Stimulated activated effector memory CD8-positive, alpha-beta T cell treated with anti-CD3 and anti-CD28 coated beads, Interleukin-12 subunit alpha, Interleukin-12 subunit beta, amount 100 ng/mL, for 72 hours (primary cell): ENCODE data around the gene ZNF398.

ENCODE experiments used
- ATAC-seq: fragments of 150-1000 bp; cut with Tn5 transposase; 2 replicates; pipeline ENCODE4 v1.10.0; 2021
- DNase-seq, 2 donors: peaks; one replicate each; pipeline ENCODE4 v3.0.0; 2021 to 2022; ENCODE audit warnings: low spot score in 2 of 2
- H3K27ac Mint-ChIP-seq: one replicate; pipeline ENCODE4 v1.8.0; 2022; ENCODE audit warnings: mild to moderate bottlenecking, mixed read lengths
- H3K36me3 Mint-ChIP-seq: one replicate; pipeline ENCODE4 v1.8.0; 2022; ENCODE audit warnings: mild to moderate bottlenecking, mixed read lengths
- H3K4me1 Mint-ChIP-seq: one replicate; pipeline ENCODE4 v1.8.0; 2022; ENCODE audit warnings: mixed read lengths
- H3K4me3 Mint-ChIP-seq: one replicate; pipeline ENCODE4 v1.8.0; 2022; ENCODE audit warnings: mild to moderate bottlenecking, mixed read lengths
- H3K9me3 Mint-ChIP-seq: one replicate; pipeline ENCODE4 v1.8.0; 2022; ENCODE audit warnings: mixed read lengths

Gene ZNF398

DNA sequence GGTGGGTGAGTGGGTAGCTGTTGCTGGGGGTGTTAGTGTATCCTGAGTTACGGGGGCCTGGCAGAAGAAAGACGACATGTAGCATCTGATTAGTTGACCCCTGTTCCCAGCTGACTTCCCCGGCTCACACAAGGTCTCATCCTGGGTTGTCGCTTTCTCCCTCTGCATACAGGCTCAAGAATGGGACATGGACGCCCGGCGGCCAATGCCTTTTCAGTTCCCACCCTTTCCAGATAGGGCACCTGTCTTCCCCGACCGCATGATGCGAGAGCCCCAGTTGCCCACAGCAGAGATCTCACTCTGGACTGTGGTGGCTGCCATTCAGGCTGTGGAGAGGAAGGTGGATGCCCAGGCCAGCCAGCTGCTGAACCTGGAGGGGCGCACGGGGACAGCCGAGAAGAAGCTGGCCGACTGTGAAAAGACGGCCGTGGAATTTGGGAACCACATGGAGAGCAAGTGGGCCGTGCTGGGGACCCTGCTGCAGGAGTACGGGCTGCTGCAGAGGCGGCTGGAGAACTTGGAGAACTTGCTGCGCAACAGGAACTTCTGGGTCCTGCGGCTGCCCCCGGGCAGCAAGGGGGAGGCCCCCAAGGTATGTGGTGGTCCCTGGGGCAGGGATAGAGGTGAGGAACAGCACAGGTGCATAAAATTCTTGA, 51.0 kb downstream of the ZNF398 start:
- peaks cover 72% of the 10 kb centered on the region for H3K4me1 Mint-ChIP-seq
- H3K36me3 Mint-ChIP-seq: peaks cover 78% of the 10 kb centered on the region
- ATAC-seq: no peak
- H3K4me3 Mint-ChIP-seq: peak overlapping the region; percentile 88
- peak overlapping the region; percentile 94 for H3K27ac Mint-ChIP-seq
- no peaks in the 10 kb centered on the region for H3K9me3 Mint-ChIP-seq
- DNase-seq: no peak

DNA sequence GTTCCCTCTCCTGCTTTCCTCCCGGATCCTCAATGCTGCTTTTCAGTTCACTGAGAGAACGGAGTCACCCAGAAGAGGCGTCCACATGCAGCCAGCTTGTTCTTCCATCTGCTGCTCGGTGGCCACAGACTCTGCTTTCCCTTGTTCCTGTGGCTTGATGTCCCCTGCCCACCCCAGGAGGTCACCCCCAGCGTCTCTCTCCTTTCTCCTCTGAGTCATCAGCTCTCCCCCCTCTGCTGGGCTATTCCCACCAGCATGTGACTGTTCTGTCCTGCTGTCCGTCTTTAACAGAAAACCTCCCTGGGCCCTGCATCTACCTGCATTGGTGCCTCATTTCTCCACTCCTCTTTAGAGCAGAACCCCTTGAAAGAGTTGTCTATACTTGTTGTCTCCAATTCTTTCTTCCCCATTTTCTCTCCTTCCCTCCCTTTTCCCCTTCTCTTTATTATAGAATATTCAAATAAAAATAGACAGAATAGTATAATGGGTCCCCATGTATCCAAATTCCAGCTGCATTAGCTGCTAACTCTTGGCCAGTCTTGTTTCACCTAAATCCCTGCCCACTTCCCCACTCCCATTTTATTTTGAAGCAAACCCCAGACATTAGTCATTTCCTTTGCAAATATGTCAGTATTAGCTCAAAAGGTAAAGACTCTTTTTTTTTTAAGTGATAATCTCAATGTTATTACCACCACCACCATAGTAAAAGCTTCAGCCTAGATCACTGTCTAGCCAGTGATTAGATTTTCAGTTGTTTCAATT, 52.2 kb downstream of the ZNF398 start:
- Mint-ChIP-seq H3K4me1 (peaks cover 82% of the 10 kb centered on the region), H3K27ac (peak overlapping the region; percentile 97), H3K36me3 (peaks cover 89% of the 10 kb centered on the region), H3K4me3 (peak overlapping the region; percentile 88), H3K9me3 (no peaks in the 10 kb centered on the region)
- no peak for ATAC-seq
- no peak for DNase-seq

DNA sequence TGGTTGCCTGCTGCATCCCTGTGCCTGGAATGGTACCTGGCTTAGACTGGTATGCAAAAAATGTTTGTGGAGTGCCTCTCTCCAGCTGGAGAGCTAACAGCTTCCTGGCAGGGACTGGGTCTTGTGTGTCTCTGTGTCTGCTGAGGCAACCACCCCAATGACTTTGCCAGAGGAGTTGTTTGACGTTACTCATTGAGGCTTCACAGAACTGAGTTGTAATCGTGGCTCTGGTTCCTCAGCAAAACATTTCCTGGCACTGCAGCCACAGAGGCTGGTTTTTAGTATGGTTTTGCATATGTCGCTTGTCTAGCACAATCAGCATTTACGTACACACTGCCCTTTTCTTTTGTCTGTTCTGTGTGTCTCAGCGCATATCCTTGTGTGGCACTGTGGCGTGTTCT, 55.6 kb downstream of the ZNF398 start:
- Mint-ChIP-seq H3K4me3 (peak overlapping the region; percentile 59), H3K9me3 (no peaks in the 10 kb centered on the region), H3K36me3 (peaks cover 99% of the 10 kb centered on the region), H3K27ac (peak overlapping the region; percentile 97), H3K4me1 (peaks cover 80% of the 10 kb centered on the region)
- DNase-seq: peak; percentile 25 to 79
- ATAC-seq: peak; percentile 96

DNA sequence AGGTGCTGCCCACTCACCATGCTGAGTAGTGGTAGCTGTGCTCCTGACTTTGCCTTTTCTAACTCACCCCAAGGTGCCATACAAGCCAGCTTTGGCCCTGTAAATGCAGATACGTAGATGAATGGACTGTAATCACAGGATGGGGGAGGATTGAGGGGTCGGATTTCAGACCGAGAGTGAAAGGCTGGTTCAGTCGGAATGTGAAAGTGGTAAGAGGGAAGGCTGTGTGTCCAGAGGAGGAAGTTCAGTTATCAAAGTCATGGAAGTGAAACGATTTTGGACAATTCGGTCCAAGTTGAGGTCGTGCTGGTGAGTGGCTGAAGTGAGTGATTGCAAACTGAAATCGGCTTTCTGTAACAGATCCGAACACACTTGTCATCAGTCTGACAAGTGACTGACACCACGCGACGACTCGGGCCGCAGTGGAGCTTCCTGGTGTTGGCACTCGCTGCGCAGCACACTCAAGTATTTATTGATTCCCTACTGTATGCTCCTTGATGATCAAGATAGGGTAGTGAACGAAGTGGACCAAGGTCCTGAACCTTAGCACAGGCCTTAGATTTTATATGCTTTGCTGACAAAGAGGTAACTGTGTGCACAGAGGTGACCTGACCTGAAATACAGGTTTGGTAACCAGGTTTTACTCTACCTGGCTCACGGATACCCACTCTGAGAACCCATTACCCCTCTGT, 58.6 kb downstream of the ZNF398 start:
- Mint-ChIP-seq H3K9me3 (no peaks in the 10 kb centered on the region), H3K4me3 (no peak overlapping the region), H3K4me1 (peaks cover 75% of the 10 kb centered on the region), H3K36me3 (peaks cover 100% of the 10 kb centered on the region), H3K27ac (no peak overlapping the region)
- DNase-seq (no peak), ATAC-seq (no peak)

DNA sequence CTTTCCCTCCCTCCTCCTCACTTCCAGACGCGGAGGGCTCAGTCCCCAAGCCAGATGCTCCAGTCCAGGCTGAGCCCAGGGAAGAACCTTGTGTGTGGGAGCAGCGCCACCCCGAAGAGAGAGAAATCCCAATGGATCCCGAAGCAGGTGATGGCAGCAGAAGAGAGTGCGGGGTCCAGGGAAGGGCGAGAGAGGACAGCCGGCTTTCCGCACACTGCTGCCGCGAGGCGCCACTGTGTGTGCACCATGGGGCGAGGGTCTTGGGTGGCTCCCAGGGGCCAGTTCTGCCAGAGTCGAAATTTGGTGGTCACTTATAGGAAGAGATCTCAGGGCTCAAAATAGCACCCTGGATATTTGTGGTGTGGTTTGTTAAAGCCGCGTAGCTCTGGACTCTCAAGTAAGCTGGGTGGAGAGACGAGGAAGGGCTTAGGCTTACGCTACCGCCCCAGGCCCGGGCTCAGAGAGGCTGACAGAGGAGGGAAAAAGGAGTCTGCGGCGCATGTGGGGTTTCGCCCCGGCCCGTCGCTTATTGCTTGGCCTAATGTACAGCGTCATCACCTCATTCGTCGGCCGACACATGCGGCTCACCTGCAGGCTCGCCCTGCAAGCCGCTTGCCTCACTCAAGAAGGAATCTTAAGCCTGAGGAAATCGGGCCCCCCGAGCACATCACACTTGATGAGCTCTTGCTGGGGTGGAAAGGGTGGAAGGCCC, 60.2 kb downstream of the ZNF398 start:
- peak overlapping the region; percentile 22 for H3K4me3 Mint-ChIP-seq
- peak overlapping the region; percentile 98 for H3K27ac Mint-ChIP-seq
- DNase-seq (no peak), ATAC-seq (no peak)
- peaks cover 100% of the 10 kb centered on the region for H3K36me3 Mint-ChIP-seq
- no peaks in the 10 kb centered on the region for H3K9me3 Mint-ChIP-seq
- peaks cover 64% of the 10 kb centered on the region for H3K4me1 Mint-ChIP-seq

DNA sequence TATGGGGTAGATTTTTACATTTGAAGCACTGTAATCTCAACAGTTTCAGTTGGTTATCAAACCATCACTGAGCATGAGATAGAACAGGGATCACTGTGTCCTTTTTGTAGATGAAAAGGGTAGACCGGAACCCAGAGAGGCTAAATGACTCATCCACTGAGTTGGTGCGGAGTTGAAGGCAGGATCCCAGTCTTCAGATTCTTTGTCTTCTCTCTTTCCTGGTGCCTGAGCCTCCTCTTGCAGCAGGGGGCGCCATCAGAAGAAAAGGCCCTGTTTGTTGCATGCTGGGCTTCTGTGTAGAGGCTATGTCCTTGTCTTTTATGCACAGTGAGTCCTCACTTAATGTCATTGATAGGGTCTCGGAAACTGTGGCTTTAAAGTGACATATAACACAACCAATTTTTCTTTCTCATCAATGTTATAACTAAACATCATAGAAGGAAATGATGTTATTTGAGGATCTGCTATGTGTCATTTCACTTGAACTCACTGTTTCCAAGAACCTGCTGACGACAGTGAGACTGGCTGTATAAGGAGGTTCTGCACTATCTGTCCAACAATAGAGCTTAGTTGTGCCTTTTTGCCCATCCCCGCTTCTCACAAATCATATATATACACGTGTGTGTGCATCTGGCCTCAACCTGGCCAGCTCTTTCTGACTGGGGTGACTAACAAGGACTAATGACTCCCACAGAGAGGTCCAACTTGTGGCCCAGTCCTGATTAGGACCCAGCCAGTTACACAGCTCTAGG, 62.4 kb downstream of the ZNF398 start:
- H3K36me3 Mint-ChIP-seq: peaks cover 100% of the 10 kb centered on the region

DNA sequence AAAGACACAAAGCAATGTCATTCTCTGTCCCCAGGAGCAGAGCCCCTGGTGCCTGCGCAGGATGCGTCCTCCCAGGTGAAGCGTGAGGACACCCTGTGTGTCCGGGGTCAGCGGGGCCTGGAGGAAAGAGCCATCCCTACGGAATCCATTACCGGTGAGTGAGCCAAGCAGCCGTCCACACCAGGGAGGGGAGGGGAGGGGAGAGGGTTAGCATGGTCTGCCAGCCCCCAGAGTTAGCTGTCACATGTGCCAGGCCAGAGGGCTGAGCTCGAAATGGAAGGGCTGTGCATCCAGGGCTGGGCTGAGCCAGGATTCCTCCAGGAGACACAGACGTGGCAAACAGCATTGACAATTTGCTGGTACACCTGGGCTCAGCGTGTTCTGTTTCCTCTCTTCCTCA, 63.3 kb downstream of the ZNF398 start:
- H3K27ac Mint-ChIP-seq: peak overlapping the region; percentile 98
- DNase-seq (no peak), ATAC-seq (no peak)
- H3K4me3 Mint-ChIP-seq: peak overlapping the region; percentile 60
- H3K36me3 Mint-ChIP-seq: peaks cover 100% of the 10 kb centered on the region
- H3K9me3 Mint-ChIP-seq: no peaks in the 10 kb centered on the region
- H3K4me1 Mint-ChIP-seq: peaks cover 47% of the 10 kb centered on the region

More for the DNA sequence above, 62.4 kb downstream of the ZNF398 start:
- DNase-seq (peak; percentile 83 to 97), ATAC-seq (peak; percentile 93)
- no peaks in the 10 kb centered on the region for H3K9me3 Mint-ChIP-seq
- H3K4me1 Mint-ChIP-seq: peaks cover 50% of the 10 kb centered on the region
- peak overlapping the region; percentile 60 for H3K4me3 Mint-ChIP-seq
- peak overlapping the region; percentile 98 for H3K27ac Mint-ChIP-seq

DNA sequence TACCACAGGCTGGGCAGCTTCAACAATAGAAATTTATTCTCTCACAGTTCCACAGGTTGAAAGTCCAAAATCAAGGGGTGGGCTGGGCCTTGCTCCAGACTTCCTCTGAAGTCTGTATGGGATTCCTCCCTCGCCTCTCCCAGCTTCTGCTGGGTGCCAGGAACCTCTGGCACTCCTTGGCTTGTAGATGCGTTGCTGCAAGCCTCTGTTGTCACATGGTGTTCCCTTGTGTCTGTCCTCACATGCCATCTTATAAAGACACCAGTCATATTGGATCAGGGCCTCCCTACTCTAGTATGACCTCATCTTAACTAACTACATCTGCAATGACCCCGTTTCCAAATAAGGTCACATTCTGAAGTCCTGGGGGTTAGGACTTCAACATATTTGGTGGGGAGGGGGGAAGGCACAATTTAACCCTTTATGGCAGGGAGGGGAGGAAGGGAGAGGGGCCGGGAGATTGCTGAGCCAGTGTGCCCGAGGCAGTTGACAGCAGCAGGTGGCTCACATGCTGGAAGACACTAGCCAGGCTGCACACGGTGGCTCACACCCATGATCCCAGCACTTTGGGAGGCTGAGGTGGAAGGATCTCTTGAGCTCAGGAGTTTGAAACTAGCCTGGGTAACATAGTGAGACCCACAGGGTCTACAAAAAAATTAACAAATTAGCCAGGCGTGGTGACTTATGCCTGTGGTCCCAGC, 66.9 kb downstream of the ZNF398 start:
- peaks cover 100% of the 10 kb centered on the region for H3K36me3 Mint-ChIP-seq
- peak overlapping the region; percentile 73 for H3K27ac Mint-ChIP-seq
- H3K4me1 Mint-ChIP-seq: peaks cover 38% of the 10 kb centered on the region
- no peaks in the 10 kb centered on the region for H3K9me3 Mint-ChIP-seq
- no peak overlapping the region for H3K4me3 Mint-ChIP-seq
- no peak for DNase-seq
- ATAC-seq: no peak

DNA sequence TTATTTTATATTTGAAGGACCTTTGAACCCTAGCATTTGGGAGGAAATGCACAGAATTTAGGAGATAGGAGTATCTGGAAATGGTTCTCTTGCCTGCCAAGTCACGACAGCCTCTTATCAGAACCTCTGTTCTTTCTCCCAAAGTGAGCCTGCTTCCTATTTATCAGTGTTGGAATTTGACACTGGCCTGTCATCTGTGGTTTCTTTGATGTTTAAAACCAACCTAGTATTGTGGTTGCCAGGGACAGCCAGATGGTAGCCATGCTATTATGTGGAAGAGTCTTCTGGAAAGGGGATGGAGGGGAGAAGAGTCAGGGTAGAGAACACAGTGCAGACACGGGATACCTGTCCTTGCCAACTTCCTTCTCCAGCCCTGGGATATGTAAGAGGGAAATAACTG, 69.1 kb downstream of the ZNF398 start:
- Mint-ChIP-seq H3K4me3 (no peak overlapping the region), H3K27ac (no peak overlapping the region), H3K4me1 (peaks cover 26% of the 10 kb centered on the region), H3K36me3 (peaks cover 100% of the 10 kb centered on the region), H3K9me3 (no peaks in the 10 kb centered on the region)
- DNase-seq (no peak), ATAC-seq (no peak)

DNA sequence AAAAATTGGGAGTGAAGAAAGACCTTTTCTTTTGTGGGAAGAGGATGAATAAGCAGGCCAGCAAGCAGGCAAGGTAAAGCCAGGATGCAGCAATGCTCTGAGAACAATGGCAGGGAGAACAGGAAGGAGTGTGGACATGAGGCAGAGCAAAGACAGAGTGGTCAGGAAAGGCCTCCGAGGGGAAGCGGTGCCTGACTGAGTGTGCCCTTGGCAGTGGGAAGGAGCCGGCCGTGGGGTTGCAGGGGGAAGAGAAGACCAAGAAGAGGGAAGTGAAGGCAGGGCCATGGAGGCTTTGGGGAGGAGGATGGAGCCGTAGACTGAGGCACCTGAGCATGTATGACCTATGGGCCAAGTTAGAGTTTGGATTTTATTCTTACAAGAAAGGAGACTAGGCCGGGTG, 70.3 kb downstream of the ZNF398 start:
- Mint-ChIP-seq H3K4me1 (peaks cover 26% of the 10 kb centered on the region), H3K27ac (peak overlapping the region; percentile 77), H3K4me3 (no peak overlapping the region), H3K36me3 (peaks cover 100% of the 10 kb centered on the region), H3K9me3 (no peaks in the 10 kb centered on the region)
- DNase-seq (no peak), ATAC-seq (no peak)

DNA sequence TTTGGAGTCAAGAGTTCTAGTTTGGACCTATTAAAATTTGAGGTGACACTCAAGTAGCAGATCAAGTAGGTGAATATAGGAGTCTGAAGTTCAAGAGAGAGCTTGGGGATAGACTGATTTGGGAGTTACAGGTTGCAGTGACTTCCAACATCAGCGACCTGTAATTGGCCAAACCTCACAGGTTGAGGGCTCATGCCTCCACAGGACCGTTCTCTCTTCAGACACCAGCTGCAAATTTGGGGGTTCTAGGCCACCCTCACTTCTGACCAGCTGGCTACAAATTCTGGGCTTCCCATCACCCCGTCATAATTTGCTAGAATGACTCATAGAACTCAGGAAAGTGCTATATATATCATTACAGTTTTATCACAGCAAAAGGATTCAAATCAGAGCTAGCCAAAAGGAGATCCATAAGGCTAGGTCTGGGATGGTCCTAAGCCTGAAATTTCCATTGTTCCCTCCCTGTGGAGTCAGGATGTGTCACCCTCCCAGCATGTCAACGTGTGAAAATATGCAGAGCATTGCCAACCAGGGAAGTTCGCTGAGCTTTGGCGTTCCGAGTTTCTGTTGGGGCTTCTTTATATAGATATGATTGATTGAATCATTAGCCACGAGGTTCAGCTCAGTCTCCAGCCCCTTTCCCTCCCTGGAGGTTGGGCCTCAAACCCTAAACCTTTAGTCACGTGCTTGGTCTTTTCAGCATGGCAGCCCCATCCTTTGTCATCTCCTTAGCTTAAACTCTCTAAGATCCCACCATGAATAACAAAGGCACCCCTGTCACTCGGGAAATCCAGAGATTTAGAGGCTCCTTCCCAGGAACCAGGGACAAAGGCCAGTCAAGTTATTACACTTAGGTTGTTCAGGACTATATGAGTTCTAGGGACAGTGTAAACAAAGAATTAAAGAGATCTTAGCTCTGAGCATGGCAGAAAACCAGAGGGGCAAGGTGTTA, 71.5 kb downstream of the ZNF398 start:
- Mint-ChIP-seq H3K4me3 (no peak overlapping the region), H3K9me3 (no peaks in the 10 kb centered on the region), H3K4me1 (peaks cover 24% of the 10 kb centered on the region), H3K27ac (peak overlapping the region; percentile 85), H3K36me3 (peaks cover 100% of the 10 kb centered on the region)
- DNase-seq (no peak), ATAC-seq (no peak)

DNA sequence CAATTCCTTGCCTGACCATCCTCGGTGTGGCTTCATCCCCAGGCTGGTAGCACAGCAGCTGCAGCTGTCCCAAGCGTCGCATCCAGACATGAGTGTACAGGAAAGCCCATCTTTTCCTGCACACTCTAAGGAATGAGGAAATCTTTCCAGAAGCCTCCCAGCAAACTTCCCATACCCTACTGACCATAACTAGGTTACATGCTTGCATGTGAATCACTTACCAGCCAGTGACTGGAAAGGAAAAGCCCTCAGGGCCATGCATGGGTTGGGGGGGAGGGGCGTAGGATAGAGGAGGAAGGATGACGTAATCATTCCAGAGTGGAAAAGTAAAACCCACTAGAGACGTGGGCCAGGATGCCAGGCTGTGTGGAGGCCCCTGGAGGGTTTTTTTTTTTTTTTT, 73.3 kb downstream of the ZNF398 start:
- H3K36me3 Mint-ChIP-seq: peaks cover 93% of the 10 kb centered on the region
- DNase-seq (no peak), ATAC-seq (no peak)
- H3K9me3 Mint-ChIP-seq: no peaks in the 10 kb centered on the region
- H3K27ac Mint-ChIP-seq: no peak overlapping the region
- H3K4me3 Mint-ChIP-seq: no peak overlapping the region
- peaks cover 24% of the 10 kb centered on the region for H3K4me1 Mint-ChIP-seq

DNA sequence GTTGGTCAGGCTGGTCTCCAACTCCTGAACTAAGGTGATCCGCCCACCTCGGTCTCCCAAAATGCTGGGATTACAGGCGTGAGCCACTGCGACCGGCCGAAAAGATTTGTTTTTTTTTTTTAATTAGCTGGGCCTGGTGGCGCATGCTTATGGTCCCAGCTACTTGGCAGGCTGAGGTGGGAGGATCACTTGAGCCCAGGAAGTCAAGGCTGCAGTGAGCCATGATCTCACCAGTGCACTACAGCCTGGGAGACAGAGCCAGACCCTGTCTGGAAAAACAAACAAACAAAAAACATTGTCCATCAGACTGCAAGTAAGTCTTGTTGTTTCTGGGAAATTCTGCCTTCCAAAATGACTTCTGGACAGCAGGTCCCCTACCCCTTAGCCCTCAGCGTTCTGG, 75.9 kb downstream of the ZNF398 start:
- Mint-ChIP-seq H3K27ac (no peak overlapping the region), H3K4me3 (no peak overlapping the region), H3K4me1 (peaks cover 14% of the 10 kb centered on the region), H3K36me3 (peaks cover 76% of the 10 kb centered on the region), H3K9me3 (no peaks in the 10 kb centered on the region)
- ATAC-seq (no peak), DNase-seq (no peak)
